KMS-11 (cell line): ENCODE measurements around the gene ZNF777.

Experiments used
- H2AFZ ChIP-seq: fragments of 200-600 bp; sonication (generic); 2 replicates; pipeline ENCODE4 v1.6.1; 2016; ENCODE audit warnings: antibody characterized with exemption, mixed run types, low read depth
- H3K27ac ChIP-seq: fragments of 200-600 bp; sonication (generic); 2 replicates; pipeline ENCODE4 v1.6.1; 2016; ENCODE audit warnings: mild to moderate bottlenecking, mixed run types
- H3K27me3 ChIP-seq: fragments of 200-600 bp; sonication (generic); 2 replicates; pipeline ENCODE4 v1.6.1; 2017; ENCODE audit warnings: mild to moderate bottlenecking, low read depth, mixed run types, moderate library complexity; ENCODE audit not compliant: insufficient read depth
- H3K36me3 ChIP-seq: fragments of 200-600 bp; sonication (generic); 2 replicates; pipeline ENCODE4 v1.6.1; 2017; ENCODE audit warnings: mild to moderate bottlenecking, mixed run types; ENCODE audit not compliant: insufficient read depth
- H3K4me1 ChIP-seq: fragments of 200-600 bp; sonication (generic); 2 replicates; pipeline ENCODE4 v1.6.1; 2016; ENCODE audit warnings: mild to moderate bottlenecking, low read depth, mixed run types; ENCODE audit not compliant: poor library complexity, severe bottlenecking
- H3K4me2 ChIP-seq: fragments of 200-600 bp; sonication (generic); 2 replicates; pipeline ENCODE4 v1.7.0; 2016; ENCODE audit warnings: mild to moderate bottlenecking, mixed run types
- H3K4me3 ChIP-seq: fragments of 200-600 bp; sonication (generic); IDR thresholded peaks from 2 replicates; pipeline ENCODE4 v1.6.1; 2017; ENCODE audit warnings: low read depth, low read length, mixed read lengths; ENCODE audit not compliant: insufficient read depth
- H3K79me2 ChIP-seq: fragments of 200-600 bp; sonication (generic); 2 replicates; pipeline ENCODE4 v1.6.1; 2016; ENCODE audit warnings: low read depth, mixed run types; ENCODE audit not compliant: insufficient read depth
- H3K9ac ChIP-seq: fragments of 200-600 bp; sonication (generic); 2 replicates; pipeline ENCODE4 v1.6.1; 2016; ENCODE audit warnings: mild to moderate bottlenecking, mixed run types
- H4K20me1 ChIP-seq: fragments of 200-600 bp; sonication (generic); 2 replicates; pipeline ENCODE4 v1.6.1; 2016; ENCODE audit warnings: mild to moderate bottlenecking, mixed run types; ENCODE audit not compliant: insufficient read depth
- TF ChIP-seq, protein P1 (sequence below): fragments of 200-600 bp; sonication (generic); conservative IDR thresholded peaks from 2 replicates; pipeline ENCODE4 v1.6.1; 2017; ENCODE audit warnings: low read depth, mild to moderate bottlenecking, antibody characterized with exemption, low read length, moderate library complexity, mixed read lengths

Gene ZNF777

DNA sequence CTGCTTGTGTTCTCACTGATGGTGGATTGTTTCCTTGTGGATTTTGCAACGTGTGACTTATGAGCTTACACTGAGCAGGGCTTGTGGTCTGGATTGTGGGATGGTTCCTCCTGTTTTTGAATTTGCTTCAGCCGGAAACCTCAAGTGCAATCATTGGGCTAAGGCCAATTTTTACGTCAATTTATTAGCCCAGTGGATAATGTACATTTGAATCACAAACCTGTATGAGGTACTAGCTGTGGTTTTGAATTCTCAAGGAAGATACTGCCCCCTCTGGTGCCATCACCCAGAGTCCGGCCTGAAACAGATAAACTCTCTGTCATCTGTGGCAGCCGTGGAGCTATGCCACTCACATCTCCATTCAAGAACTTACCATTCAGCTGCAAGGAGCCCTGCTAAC, 7.3 kb upstream of the ZNF777 start:
- H3K4me2 ChIP-seq = no peak overlapping the region
- H3K4me1 ChIP-seq = no peaks in the 10 kb centered on the region
- no peak overlapping the region for H3K9ac ChIP-seq
- TF ChIP-seq, protein P1, sequence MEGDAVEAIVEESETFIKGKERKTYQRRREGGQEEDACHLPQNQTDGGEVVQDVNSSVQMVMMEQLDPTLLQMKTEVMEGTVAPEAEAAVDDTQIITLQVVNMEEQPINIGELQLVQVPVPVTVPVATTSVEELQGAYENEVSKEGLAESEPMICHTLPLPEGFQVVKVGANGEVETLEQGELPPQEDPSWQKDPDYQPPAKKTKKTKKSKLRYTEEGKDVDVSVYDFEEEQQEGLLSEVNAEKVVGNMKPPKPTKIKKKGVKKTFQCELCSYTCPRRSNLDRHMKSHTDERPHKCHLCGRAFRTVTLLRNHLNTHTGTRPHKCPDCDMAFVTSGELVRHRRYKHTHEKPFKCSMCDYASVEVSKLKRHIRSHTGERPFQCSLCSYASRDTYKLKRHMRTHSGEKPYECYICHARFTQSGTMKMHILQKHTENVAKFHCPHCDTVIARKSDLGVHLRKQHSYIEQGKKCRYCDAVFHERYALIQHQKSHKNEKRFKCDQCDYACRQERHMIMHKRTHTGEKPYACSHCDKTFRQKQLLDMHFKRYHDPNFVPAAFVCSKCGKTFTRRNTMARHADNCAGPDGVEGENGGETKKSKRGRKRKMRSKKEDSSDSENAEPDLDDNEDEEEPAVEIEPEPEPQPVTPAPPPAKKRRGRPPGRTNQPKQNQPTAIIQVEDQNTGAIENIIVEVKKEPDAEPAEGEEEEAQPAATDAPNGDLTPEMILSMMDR = no peak
- H3K36me3 ChIP-seq = no peaks in the 10 kb centered on the region
- H4K20me1 ChIP-seq = no peaks in the 10 kb centered on the region
- H3K27me3 ChIP-seq = no peaks in the 10 kb centered on the region
- no peak overlapping the region for H3K27ac ChIP-seq
- no peak overlapping the region for H3K4me3 ChIP-seq
- no peak overlapping the region for H2AFZ ChIP-seq
- no peaks in the 10 kb centered on the region for H3K79me2 ChIP-seq

DNA sequence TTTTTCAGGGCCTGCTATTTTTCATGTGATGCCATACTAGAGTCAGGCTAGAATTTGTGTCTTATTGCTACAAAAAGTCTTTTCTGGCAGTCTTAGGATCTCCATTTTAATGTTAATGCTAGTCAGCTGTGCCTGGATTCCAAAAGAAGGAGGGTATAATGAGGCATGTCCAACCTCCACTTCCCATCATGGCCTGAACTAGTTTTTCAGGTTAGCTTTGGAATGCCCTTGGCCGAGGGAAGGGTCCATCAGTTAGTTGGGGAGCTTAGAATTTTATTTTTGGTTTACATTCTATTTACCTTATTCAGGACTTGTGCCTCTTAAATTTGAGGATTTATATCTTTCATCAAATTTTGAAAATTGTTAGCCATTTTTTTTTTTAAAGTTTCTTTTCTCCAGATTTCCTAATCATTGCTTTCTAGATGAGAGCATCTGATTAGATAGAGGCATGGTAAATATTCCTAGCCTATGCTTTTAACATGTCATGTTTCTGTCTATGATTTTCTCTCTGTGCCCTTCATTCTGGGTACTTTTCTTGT, 6.5 kb upstream of the ZNF777 start:
- Histone ChIP-seq H4K20me1 (no peaks in the 10 kb centered on the region), H3K27ac (no peak overlapping the region), H3K79me2 (no peaks in the 10 kb centered on the region), H3K4me1 (no peaks in the 10 kb centered on the region), H3K4me2 (no peak overlapping the region), H3K27me3 (no peaks in the 10 kb centered on the region), H3K9ac (no peak overlapping the region), H3K36me3 (no peaks in the 10 kb centered on the region), H2AFZ (no peak overlapping the region), H3K4me3 (no peak overlapping the region)
- TF ChIP-seq, protein P1 = no peak

DNA sequence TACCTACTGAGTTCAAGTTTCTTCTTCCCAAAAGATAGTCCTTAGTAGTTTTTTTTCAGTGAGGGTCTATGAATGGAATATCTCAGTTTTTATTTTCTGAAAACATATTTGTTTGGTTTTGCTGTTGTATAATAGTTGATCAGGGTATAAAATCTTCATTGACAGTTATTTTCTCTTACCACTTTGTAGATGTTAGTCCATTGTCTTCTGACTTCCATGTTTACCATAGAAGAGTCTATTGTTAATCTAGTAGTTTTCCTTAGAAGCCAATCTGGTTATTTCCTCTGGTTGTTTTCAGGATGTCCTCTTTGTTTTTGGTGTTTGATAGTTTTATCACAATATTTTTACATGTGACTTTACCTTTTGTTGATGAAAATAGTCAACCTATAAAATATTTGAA, 5.5 kb upstream of the ZNF777 start:
- Histone ChIP-seq H2AFZ (no peak overlapping the region), H3K79me2 (no peaks in the 10 kb centered on the region), H3K27me3 (no peaks in the 10 kb centered on the region), H3K4me3 (no peak overlapping the region), H3K27ac (no peak overlapping the region), H4K20me1 (no peaks in the 10 kb centered on the region), H3K36me3 (no peaks in the 10 kb centered on the region), H3K4me2 (no peak overlapping the region), H3K9ac (no peak overlapping the region), H3K4me1 (no peaks in the 10 kb centered on the region)
- TF ChIP-seq, protein P1 = no peak

DNA sequence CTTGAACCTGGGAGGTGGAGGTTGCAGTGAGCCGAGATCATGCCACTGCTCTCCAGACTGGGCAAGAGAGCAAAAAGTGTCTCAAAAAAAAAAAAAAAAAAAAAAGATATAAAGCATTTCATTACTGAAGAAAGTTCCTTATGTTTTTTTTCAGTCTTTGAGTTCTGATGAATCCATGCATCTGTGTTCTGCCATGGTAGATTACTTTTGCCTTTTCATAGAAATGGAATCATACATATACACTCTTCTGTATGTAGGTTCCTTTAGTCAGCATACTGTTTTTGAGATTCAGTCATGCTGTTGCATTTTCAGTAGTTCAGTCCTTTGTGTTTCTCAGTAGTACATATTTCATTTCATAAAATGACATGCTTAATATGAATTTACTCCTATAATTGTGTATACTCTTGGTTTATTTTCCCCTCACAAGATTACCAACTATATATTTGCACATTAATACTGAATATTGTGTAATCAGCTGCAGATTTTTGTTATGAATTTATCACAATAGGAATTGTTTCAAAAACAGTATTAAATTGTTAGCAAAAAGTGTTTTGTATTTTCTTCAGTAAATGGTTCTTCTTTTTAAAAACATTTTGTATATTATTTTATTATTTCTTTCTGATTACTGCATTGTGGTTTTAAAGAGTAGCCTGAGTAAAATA, 2.8 kb upstream of the ZNF777 start:
- Histone ChIP-seq H3K27ac (no peak overlapping the region), H4K20me1 (no peaks in the 10 kb centered on the region), H3K4me2 (no peak overlapping the region), H3K4me3 (no peak overlapping the region), H3K4me1 (peaks cover 5% of the 10 kb centered on the region), H3K27me3 (no peaks in the 10 kb centered on the region), H3K79me2 (peaks cover 8% of the 10 kb centered on the region; the same call in 1 of the 2 replicates), H2AFZ (no peak overlapping the region), H3K36me3 (no peaks in the 10 kb centered on the region), H3K9ac (no peak overlapping the region)
- TF ChIP-seq, protein P1 = no peak
